ENCODE measurements around the gene ENTREP3.

DNA sequence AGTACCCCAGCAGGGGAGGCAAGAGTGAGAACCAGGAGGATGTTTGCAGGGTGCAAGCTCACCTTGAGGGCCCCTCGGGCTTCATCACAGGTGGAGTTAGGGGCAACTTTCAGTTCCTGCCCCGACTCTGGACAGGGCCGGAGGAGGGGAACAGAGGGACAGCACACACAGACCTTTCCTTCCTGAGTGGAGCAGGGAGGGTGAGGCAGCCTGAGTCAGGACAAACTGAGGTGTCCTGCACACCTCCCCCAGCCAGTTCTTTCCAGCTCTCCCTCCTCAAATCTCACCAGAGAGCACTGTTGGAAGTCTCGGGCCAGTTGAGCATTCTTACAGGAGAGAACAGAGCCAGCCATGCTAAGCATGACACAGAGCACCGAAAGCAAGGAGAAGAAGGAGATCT lies 1.5 kb downstream of the ENTREP3 start:
- TF ChIP-seq EP300 (IDR thresholded peaks at IDR 0.05) (no peak), POLR2A (IDR thresholded peaks at IDR 0.05) (no peak)

All from stomach (tissue), 4 donors.